Activated T-cell treated with anti-CD3 and anti-CD28 coated beads for 24 hours (primary cell): Measurements from ENCODE around the gene NTN1.

Source experiments
- DNase-seq: peaks from one replicate; pipeline ENCODE4 v3.0.0-alpha.2; 2020; ENCODE audit warnings: low read depth

The NTN1 gene

DNA sequence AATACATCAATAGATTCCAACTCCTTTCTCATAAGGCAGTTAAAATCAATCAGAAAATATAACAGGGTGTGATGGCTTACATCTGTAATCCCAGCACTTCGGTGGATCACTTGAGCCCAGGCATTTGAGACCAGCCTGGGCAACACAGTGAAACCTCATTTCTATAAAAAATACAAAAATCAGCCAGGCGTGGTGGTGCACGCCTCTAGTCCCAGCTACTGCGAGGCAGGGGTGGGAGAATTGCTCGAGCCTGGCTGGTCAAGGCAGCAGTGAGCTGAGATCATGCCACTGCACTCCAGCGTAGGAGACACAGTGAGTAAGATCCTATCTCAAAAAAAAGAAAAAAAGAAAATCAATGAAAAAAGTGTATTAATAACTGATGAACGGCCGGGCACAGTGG lies 258.6 kb downstream of the NTN1 start:
- no peak for DNase-seq

GRCh38 chr17:9283909-9284308 lies 262.6 kb downstream of the NTN1 start:
- no peak for DNase-seq

DNA sequence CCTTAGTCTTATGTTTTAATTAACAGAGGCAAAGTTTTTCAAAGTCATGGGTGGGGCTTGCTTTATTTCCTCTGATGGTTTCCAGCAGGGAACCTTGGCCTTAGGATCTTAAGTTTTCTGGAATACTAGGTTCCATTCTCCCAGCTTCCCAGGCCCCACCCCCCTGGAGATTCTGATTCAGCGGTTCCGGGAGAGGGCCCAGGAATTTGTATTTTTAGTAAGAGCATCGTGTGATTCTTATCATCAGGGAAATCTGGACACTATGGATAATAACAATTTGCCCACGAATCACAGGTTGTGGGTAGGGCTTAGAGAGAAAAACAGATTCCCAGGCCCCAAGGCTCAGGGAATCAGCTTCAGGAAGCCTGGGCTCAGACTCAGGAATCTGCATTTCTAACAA lies 263.6 kb downstream of the NTN1 start:
- no peak for DNase-seq

DNA sequence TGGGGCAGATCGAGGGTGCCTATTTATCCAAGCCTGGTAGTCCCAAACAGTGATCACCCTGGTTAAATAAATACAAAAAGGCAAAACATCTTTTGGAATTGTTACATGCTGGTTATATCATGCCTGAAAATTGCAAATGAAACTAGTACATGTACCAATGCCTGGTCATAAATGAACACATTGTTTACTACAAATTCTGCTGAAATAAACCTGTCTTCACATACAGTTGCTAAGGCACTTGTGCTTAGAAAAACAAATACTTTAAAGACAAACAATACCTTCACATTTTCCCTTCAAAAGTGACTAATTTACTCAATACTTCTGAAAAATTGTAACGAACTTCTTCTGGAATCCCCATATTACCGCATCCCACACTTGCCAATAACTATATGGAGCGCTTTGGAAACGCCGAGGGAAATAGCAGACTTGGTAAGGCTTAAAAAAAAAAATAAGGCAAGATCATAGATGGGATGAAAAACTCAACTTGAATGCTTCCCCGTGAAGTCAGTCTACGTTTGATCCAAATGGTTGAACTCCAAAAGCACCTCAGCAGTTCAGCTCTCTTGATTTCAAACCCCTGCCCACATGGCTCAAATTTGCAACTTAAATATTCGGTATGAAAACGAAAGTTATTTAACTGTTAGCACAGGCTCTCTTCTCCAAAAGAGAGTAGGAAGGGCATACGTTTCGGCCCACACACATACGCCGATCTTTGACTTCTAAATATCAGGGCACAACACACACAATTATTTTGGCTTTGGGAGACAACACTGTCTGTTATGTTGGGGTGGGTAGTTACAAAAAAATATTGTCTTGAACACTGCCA lies 264.5 kb downstream of the NTN1 start:
- DNase-seq: no peak

- no peak for DNase-seq
These were observed 265.1 kb downstream of the NTN1 start for GRCh38 chr17:9286434-9286833.

GRCh38 chr17:9287306-9287705 lies 266.0 kb downstream of the NTN1 start:
- DNase-seq: no peak

DNA sequence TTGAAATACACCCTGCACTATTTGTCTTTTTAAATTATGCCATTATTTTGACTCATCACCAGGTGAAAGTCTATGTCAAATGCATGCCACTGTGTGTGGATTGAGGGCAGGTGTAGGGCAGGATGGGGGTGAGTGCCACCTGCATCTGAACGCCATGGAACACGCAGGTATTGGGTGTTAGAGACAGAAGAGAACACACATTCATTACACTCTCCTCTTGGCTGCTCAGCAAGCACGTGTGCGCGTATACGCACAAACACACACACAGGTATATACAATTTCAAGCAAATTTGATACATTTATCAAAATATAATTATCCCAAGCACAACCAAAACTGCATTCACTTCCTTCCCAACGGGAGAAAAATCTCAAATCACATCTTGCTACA lies 268.9 kb downstream of the NTN1 start:
- DNase-seq: no peak

- DNase-seq: no peak
These were observed 270.7 kb downstream of the NTN1 start for GRCh38 chr17:9291912-9292560.

DNA sequence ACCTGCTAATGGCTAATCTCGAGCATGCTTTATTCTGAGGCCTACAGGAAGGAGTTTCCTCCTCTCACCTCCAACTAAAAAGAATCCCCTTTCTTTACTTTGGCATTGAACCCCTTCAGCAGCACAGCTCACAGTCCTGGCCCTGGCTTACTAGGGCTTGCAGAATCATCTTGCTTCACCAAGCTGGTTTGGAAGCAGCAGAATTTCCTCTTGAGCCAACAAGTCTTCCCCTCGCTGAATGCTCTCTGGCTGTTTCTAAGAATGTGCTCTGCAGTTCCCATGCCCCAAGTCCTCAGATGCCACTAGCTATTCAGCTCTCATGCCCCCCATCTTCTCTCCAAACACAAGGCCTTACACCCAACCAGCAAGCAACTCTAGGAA lies 271.2 kb downstream of the NTN1 start:
- no peak for DNase-seq
